Kidney epithelial cell (primary cell): Measurements from ENCODE around the gene DAPK3. TPM values are rescaled to one million over a fixed set of nuclear protein-coding genes. Genes with fewer than 3 reads are reported as not detected.

Source experiments
- DNase-seq: peaks from one replicate; pipeline ENCODE4 v3.0.0-alpha.2; 2010; ENCODE audit warnings: low read depth
- H3K27me3 ChIP-seq: 2 replicates; pipeline ENCODE4 v1.6.0; 2011; ENCODE audit warnings: low read length; ENCODE audit not compliant: control insufficient read depth, insufficient read depth
- H3K36me3 ChIP-seq: 2 replicates; pipeline ENCODE4 v1.5.1; 2011; ENCODE audit warnings: low read length; ENCODE audit not compliant: control insufficient read depth, insufficient read depth
- H3K4me3 ChIP-seq: 2 replicates; pipeline ENCODE4 v1.5.1; 2011; ENCODE audit warnings: low read depth, mild to moderate bottlenecking, control low read depth, low read length
- CTCF ChIP-seq: IDR thresholded peaks from 2 replicates; pipeline ENCODE4 v1.5.1; 2011; ENCODE audit warnings: mild to moderate bottlenecking, moderate library complexity, low read length, control low read depth, inconsistent platforms; ENCODE audit not compliant: insufficient read depth, poor library complexity, severe bottlenecking
- total RNA-seq: library from RNA; depleted of rRNA; stranded (reverse); fragments of >200 nt; gene quantifications from 2 replicates; pipeline ENCODE4 v1.2.3, GENCODE V29; 2015

DAPK3 gene
- total RNA-seq, 1 donor from 2014 or later, result 199 TPM

GRCh38 chr19:3979674-3980352, 8.9 kb upstream of the DAPK3 start:
- Histone ChIP-seq H3K4me3 (no peak overlapping the region), H3K27me3 (no peaks in the 10 kb centered on the region), H3K36me3 (peaks cover 30% of the 10 kb centered on the region)
- DNase-seq, result no peak
- TF ChIP-seq CTCF, result no peak

DNA sequence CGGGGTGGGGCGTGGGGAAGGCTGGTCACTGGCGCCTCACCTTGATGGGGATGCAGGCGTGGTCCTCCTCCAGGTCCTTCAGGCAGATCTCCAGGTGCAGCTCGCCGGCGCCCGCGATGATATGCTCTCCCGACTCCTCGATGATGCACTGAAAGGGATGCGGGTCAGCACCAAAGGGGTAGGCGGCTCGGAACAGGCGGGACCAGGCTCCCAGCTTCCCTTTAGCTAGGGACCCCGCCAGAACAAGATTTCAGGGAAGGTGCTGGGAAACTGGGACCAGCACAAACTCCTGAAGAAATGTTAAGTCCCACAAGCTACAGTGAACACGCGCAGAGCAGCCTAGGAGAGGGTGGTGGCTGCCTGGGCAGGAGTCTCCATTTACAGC, 8.4 kb upstream of the DAPK3 start:
- TF ChIP-seq CTCF, result no peak
- no peak for DNase-seq
- H3K4me3 ChIP-seq, result no peak overlapping the region
- no peaks in the 10 kb centered on the region for H3K27me3 ChIP-seq
- peaks cover 30% of the 10 kb centered on the region for H3K36me3 ChIP-seq

- no peak for TF ChIP-seq CTCF
- Histone ChIP-seq H3K27me3 (no peaks in the 10 kb centered on the region), H3K4me3 (no peak overlapping the region), H3K36me3 (peaks cover 22% of the 10 kb centered on the region)
- DNase-seq, result no peak
Measured at GRCh38 chr19:3978145-3978544, 7.2 kb upstream of the DAPK3 start.

DNA sequence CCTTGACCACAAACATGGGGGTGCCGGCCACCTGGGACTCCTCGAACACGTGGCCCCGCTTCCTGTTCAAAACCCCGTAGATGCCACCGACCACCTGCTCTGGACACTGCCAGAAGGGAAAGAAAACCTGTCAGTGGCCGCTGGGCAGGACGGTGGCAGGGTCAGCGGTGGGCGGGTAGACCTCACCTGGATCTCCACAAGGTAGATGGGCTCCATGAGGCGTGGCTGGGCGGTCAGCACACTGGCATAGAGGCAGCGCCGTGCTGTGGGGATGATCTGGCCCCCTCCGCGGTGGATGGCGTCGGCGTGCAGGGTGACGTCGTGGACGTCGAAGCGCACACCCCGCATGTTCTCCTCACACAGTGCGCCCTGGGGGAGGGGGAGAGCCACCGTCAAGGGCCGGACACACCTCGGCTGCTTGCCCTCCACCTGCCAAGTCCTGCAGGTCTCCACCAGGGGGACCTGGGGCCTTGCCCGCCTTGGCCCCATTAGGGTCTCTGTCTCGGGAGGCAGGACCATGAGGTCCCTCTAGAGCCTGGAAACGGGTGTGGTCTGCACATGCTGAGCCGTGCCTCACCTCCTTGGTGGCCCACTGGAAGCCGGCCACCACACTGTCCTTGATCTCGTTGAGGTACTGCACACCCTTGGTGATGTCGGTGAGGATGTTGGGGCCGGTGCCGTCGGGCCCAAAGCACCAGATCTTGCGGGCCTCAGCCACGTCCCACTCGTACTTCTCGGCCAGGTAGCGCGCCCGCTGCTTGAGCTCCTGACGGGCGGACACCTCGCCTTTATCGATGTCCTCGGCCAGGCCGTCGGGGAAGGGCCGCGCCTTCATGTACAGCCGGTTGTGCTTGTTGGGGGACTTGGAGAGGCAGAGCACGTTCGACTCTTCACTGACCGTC, 6.6 kb upstream of the DAPK3 start:
- H3K4me3 ChIP-seq, result no peak overlapping the region
- TF ChIP-seq CTCF, result peak; percentile 24
- peaks cover 20% of the 10 kb centered on the region for H3K36me3 ChIP-seq
- no peak for DNase-seq
- H3K27me3 ChIP-seq, result no peaks in the 10 kb centered on the region

- H3K36me3 ChIP-seq, result peaks cover 20% of the 10 kb centered on the region
- H3K27me3 ChIP-seq, result no peaks in the 10 kb centered on the region
- DNase-seq, result no peak
- H3K4me3 ChIP-seq, result no peak overlapping the region
- no peak for TF ChIP-seq CTCF
Measured at GRCh38 chr19:3976495-3977241, 5.8 kb upstream of the DAPK3 start.
